ENCODE data around the gene BMP6. TPM values are rescaled to one million over a fixed set of nuclear protein-coding genes. Genes with fewer than 3 reads are reported as not detected.

The BMP6 gene
- total RNA-seq, 2 experiments from 2014 or later: not detected

DNA sequence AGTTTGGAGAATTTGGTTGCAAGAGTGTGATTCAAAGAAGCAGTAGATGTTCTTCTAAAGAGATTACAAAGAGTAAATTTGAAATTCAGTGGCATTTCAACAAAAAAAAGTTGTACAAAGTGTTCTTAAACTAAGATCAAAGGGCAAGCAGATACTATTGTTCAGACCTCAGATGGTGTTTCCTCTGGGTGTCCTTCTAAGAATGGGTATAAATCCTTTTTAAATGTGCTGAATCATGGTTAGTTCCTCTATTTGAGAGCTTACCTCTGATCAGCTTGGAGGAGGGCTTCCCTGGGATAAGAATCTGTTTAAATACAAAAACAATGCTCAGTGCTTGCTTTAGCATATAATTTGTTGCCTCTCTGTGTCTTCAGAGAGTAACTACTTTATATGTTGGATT is 6.3 kb downstream of the BMP6 start:
- TF ChIP-seq, protein P1, sequence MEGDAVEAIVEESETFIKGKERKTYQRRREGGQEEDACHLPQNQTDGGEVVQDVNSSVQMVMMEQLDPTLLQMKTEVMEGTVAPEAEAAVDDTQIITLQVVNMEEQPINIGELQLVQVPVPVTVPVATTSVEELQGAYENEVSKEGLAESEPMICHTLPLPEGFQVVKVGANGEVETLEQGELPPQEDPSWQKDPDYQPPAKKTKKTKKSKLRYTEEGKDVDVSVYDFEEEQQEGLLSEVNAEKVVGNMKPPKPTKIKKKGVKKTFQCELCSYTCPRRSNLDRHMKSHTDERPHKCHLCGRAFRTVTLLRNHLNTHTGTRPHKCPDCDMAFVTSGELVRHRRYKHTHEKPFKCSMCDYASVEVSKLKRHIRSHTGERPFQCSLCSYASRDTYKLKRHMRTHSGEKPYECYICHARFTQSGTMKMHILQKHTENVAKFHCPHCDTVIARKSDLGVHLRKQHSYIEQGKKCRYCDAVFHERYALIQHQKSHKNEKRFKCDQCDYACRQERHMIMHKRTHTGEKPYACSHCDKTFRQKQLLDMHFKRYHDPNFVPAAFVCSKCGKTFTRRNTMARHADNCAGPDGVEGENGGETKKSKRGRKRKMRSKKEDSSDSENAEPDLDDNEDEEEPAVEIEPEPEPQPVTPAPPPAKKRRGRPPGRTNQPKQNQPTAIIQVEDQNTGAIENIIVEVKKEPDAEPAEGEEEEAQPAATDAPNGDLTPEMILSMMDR (IDR thresholded peaks at IDR 0.05): no peak
- H3K9me3 Mint-ChIP-seq: no peaks in the 10 kb centered on the region
- no peak overlapping the region for H3K4me3 Mint-ChIP-seq
- peaks cover 93% of the 10 kb centered on the region for H3K27me3 Mint-ChIP-seq
- DNase-seq: no peak
- intact Hi-C loops (cut with DNase I, micrococcal nuclease): no loop called here
- Histone ChIP-seq H3K9me3 (ENCODE audit: control insufficient read depth in 1 of 2, insufficient read depth in 1 of 2, low read length in 2 of 2) (peaks cover 0 to 7% of the 10 kb centered on the region in 2 experiments), H3K4me1 (ENCODE audit: insufficient read depth, low read length) (peaks cover 16% of the 10 kb centered on the region), H3K36me3 (ENCODE audit: insufficient read depth, low read length) (no peaks in the 10 kb centered on the region), H3K27me3 (ENCODE audit: control insufficient read depth in 1 of 2, insufficient read depth in 2 of 2, low read length in 2 of 2) (peaks cover 42 to 73% of the 10 kb centered on the region in 2 experiments), H3K27ac (ENCODE audit: low read depth in 1 of 2, low read length in 2 of 2) (no peak overlapping the region), H3K4me3 (ENCODE audit: low read length) (no peak overlapping the region)
- peaks cover 11% of the 10 kb centered on the region for H3K4me1 Mint-ChIP-seq (ENCODE audit: low read depth)
- CTCF ChIA-PET: interaction anchor here (0.7 kb wide), 1 partner anchor 1078 kb away, joined by 3 read pairs; no protein-coding TSS in a partner anchor
- POLR2A ChIA-PET: no interaction called here
- H3K36me3 Mint-ChIP-seq (ENCODE audit: low read depth): no peaks in the 10 kb centered on the region
- ATAC-seq (ENCODE audit: poor library complexity): no peak
- H3K27ac Mint-ChIP-seq: no peak overlapping the region

DNA sequence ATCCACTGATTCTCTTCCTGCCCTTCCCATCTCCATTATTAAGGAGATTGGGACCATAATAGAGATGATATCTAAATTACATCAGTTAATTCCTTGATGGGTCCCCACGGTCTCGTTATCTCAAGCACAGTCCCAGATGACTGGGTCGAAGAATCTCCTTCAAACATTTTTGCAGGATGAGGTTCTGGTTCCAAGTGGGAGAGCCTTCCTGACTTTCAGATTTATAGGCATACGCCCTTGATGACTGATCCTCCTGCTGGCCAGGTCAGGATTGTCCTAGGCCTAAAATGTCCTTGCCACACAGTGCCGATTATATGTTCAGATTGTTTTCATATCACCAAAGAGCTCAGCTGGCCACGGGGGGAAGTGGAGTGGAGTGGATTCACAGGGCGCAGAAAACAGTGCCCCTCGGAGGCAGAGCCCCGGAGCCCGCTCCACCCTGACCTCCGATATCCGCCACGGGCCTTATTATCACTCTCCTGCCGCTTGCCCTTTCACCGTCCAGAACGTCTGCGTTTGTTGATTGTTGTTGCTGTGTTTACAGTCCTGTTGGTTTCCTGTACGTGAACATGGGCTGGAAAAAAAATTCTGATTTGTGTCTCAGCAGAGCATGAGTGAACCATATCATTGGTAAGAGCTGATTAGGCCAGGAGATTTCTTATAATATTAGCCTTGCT is 8.9 kb downstream of the BMP6 start:
- Histone ChIP-seq H3K27me3 (ENCODE audit: control insufficient read depth in 1 of 2, insufficient read depth in 2 of 2, low read length in 2 of 2) (peaks cover 30 to 53% of the 10 kb centered on the region in 2 experiments), H3K27ac (ENCODE audit: low read depth in 1 of 2, low read length in 2 of 2) (no peak overlapping the region), H3K4me3 (ENCODE audit: low read length) (no peak overlapping the region), H3K4me1 (ENCODE audit: insufficient read depth, low read length) (no peaks in the 10 kb centered on the region), H3K9me3 (ENCODE audit: control insufficient read depth in 1 of 2, insufficient read depth in 1 of 2, low read length in 2 of 2) (no peaks in the 10 kb centered on the region), H3K36me3 (ENCODE audit: insufficient read depth, low read length) (no peaks in the 10 kb centered on the region)
- Mint-ChIP-seq H3K4me3 (no peak overlapping the region), H3K36me3 (ENCODE audit: low read depth) (no peaks in the 10 kb centered on the region), H3K9me3 (no peaks in the 10 kb centered on the region), H3K27me3 (peaks cover 95% of the 10 kb centered on the region), H3K27ac (no peak overlapping the region), H3K4me1 (ENCODE audit: low read depth) (no peaks in the 10 kb centered on the region)
- no peak for DNase-seq
- ATAC-seq (ENCODE audit: poor library complexity): no peak
- intact Hi-C loops (cut with DNase I, micrococcal nuclease): no loop called here
- ChIA-PET CTCF (no interaction called here), POLR2A (no interaction called here)
- TF ChIP-seq, protein P1 (IDR thresholded peaks at IDR 0.05): no peak

DNA sequence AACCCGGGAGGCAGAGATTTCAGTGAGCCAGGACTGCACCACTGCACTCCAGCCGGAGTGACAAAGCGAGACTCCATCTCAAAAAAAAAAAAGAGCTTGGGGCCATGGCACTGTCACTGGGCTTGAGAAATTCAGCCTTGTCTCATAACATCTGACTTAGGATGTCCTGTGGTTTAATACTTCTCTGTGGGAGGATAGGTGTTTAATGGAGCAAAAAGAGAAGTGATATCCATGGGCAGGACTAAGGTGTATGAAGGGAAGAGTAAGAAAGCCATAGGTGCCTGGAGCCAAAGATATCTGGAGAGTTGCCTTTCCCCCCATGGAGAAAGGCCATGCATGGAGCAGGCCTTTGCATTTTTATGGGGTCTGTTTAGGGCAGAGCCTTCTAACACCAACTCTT is 11.2 kb downstream of the BMP6 start:
- H3K36me3 Mint-ChIP-seq (ENCODE audit: low read depth): no peaks in the 10 kb centered on the region
- ChIA-PET CTCF (no interaction called here), POLR2A (no interaction called here)
- H3K27me3 ChIP-seq (ENCODE audit: control insufficient read depth in 1 of 2, insufficient read depth in 2 of 2, low read length in 2 of 2): peaks cover 17 to 30% of the 10 kb centered on the region in 2 experiments
- TF ChIP-seq, protein P1 (IDR thresholded peaks at IDR 0.05): no peak
- H3K36me3 ChIP-seq (ENCODE audit: insufficient read depth, low read length): no peaks in the 10 kb centered on the region
- H3K4me1 Mint-ChIP-seq (ENCODE audit: low read depth): no peaks in the 10 kb centered on the region
- H3K9me3 Mint-ChIP-seq: no peaks in the 10 kb centered on the region
- no peaks in the 10 kb centered on the region for H3K9me3 ChIP-seq (ENCODE audit: control insufficient read depth in 1 of 2, insufficient read depth in 1 of 2, low read length in 2 of 2)
- ATAC-seq (ENCODE audit: poor library complexity) (no peak), DNase-seq (no peak)
- intact Hi-C loops (cut with DNase I, micrococcal nuclease): no loop called here
- peaks cover 87% of the 10 kb centered on the region for H3K27me3 Mint-ChIP-seq
- H3K4me1 ChIP-seq (ENCODE audit: insufficient read depth, low read length): no peaks in the 10 kb centered on the region
- no peak overlapping the region for H3K4me3 Mint-ChIP-seq
- no peak overlapping the region for H3K27ac Mint-ChIP-seq
- no peak overlapping the region for H3K4me3 ChIP-seq (ENCODE audit: low read length)
- H3K27ac ChIP-seq (ENCODE audit: low read depth in 1 of 2, low read length in 2 of 2): no peak overlapping the region

Measured in CD4-positive, alpha-beta T cell (primary cell).